NCI-H2171 (cell line): ENCODE data around the gene ZBTB40.
A peak's percentile ranks its signal among the peaks of the same experiment; 100 is the strongest.

Source experiments
- DNase-seq: peaks from one replicate; lab custom pipeline; 2025; lab: John Stamatoyannopoulos, UW

ZBTB40 gene

GRCh38 chr1:22434717-22435116 is 16.9 kb upstream of the ZBTB40 start:
- no peak for DNase-seq

- no peak for DNase-seq
Observed at GRCh38 chr1:22436948-22437347, 14.7 kb upstream of the ZBTB40 start.

DNA sequence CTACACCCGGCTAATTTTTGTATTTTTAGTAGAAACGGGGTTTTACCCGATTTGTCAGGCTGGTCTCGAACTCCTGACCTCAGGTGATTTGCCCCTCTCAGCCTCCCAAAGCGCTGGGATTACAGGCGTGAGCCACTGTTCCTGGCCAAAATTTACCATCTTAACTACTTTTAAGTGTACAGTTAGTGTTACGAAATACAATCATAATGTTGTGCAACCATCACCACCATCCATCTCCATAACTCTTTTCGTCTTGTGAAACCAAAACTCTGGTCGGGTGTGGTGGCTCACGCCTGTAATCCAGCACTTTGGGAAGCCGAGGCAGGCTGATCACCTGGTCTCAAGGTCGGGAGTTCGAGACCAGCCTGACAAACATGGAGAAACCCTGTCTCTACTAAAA is 14.1 kb upstream of the ZBTB40 start:
- no peak for DNase-seq

DNA sequence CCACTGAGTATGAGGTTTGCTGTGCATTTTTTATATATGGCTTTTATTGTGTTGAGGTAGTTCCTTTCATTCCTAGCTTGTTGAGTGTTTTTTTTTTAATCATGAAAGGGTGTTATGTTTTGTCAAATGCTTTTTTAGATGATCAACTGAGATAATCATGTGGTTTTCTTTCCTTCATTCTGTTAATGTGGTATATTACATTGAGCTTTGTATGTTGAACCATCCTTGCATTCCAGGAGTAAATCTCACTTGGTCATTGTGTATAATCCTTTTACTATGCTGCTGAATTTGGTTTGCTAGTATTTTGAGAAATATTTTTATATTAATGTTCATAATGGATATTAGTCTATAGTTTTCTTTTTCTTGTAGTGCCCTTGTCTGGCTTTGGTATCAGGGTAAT is 11.1 kb upstream of the ZBTB40 start:
- DNase-seq = no peak

- DNase-seq = no peak
Observed at GRCh38 chr1:22442212-22442894, 9.3 kb upstream of the ZBTB40 start.

- no peak for DNase-seq
Observed at GRCh38 chr1:22443332-22443731, 8.3 kb upstream of the ZBTB40 start.

DNA sequence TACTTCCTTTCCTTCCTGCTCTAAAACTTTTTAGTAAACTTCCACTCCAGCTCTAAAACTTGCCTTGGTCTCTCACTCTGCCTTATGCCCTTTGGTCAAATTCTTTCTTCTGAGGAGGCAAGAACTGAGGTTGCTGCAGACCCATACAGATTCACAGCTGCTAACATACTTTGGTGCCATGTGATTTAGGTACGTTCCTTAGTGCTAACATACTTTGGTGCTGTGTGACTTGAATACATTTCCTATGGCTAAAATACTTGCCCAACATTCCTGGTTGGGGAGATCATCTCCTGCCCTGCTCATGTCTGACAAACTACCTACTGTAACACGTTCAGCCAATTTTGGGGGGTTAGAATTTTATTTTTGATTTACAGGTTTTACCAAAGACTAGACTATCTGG is 6.8 kb upstream of the ZBTB40 start:
- DNase-seq = no peak

DNA sequence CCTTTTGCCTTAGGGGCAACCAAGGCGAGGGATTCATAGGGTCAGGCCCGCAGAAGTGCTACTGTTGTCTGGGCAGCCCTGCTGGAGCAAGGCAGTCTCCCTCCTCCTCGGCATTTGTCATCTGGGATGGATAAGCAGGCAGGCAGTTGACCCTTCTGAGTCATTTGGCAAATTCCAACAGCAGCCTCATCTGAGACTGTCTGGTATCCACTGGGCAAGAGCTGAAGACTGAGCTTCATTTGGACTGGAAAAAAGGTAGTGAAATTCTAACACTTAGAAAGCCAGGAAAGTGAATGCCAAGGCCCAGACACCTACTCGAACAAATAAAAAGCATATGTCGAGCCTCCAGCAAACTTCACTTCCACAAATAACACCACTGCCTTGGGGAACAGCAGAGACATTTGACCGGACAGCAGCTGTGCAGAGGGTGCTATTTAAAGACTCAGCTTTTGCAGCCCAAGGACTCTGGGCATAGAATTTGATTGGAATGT is 4.0 kb upstream of the ZBTB40 start:
- no peak for DNase-seq

- peak; percentile 14 for DNase-seq
Observed at GRCh38 chr1:22449636-22450035, 2.0 kb upstream of the ZBTB40 start.

DNA sequence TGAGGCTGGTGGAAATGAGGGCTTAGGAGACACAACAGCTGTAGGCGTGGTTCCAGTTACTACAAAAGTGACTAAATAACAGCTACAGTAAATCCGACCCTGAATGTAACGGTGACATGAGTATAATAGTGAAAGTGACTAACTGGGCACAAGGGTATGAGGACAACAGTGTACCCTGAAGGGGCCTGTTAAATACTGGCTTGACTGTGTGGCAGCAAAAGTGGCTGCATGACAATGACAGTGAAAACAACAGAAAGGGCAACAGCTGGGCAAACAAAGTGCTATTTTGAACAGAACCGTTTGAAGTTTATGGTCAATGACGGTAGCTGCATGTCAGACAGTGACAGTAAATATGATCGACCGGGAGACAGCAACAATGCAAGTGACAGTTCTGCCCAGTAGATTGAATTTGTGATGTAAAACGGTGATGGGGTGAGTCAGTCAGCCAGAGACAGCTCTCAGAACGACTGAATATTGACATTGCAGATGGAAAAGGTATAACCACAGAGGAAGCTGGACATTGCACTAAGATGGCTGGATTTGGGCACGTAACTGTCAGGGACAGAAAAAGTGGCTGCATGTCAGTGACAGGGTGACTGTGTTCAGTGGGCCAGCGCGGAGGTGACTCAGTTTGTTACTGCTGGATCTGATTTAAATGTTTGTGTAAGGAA is 1.2 kb upstream of the ZBTB40 start:
- DNase-seq = no peak

DNA sequence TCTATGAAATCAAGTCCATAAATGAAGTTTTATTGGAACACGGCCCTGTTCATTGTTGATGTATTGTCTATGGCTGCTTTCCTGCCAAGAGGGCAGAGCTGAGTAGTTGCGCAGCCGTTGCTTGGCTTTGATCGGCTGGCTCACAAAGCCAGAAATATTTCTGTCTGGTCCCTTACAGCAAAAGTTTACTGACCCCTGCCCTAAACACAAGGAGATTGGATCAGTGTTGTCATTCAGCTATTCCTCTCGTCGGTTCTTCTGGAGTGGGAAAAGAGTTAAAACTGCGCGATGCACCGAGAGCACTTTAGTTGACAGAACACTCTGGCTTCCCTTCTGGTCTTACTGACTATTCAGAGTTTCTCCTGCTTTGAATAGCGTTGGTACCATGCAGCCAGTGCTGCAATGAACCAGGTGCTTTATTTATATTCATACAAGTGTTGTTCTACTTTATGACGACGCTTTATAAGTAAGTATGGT is 868 bp downstream of the ZBTB40 start:
- no peak for DNase-seq

- no peak for DNase-seq
Observed at GRCh38 chr1:22453181-22453580, 1.5 kb downstream of the ZBTB40 start.

DNA sequence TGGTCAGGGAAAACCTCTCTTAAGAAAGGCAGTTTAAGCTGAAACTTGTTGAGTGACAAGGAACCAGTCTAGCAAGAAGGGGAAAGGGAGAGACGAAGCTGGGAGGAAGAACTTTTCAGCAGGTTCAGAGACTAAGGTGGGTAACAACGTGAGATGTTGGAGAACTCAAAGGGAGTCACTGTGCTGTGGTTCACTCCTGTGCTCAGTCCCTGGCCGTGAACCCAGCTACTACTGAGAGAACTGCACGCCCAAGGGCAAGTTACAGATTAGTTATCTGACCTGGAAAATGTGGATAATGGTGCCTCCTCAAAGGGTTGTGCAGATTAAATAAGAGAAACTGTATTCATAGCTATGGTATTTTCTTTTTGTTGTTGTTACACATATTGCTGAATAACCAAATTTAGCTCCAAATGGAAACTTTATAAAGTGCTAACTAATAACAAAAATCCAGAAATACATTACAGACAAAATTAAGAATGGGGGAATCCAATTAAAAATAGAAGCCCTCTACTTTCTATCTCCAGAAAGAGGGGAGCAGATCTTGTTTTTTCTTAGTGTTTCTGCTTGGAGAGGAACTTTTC is 2.9 kb downstream of the ZBTB40 start:
- DNase-seq = no peak

DNA sequence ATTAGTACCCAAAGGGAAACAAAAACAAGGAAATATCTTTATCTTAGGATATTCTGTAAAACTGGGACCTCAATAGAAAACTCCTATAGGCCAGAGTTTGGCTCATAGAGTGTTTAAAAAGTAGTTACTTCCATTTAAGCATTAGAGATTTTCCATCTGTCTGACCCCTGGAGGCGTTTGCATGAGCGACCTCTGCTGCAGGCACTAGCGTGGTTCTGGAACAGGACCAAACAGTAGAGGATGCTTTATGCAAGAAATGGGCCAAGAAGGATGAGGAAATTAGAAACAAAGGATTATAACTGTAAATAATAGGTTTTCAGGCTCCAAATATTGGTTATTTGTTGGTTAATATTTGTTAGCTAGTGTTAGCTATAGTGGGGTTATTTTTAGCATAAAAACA is 5.7 kb downstream of the ZBTB40 start:
- DNase-seq = no peak

DNA sequence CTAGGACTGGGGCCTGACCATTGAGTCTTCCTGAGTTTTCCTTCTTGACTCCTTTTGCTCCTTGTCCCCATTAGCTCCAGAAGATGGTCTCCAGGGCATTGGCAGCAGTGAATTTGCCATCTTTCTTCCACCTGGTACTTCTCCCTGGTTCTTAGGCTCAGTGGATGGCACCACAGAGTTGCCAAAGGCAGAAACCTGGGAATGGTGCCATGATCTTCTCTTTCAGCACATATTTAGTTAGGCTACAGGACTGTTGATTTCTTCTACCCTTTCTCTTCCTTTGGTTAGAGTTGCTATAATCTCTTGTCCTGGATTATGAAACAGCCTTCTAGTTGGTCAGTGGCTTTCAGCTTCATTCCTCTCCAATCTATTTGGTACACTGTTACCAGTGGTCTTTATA is 6.2 kb downstream of the ZBTB40 start:
- no peak for DNase-seq

DNA sequence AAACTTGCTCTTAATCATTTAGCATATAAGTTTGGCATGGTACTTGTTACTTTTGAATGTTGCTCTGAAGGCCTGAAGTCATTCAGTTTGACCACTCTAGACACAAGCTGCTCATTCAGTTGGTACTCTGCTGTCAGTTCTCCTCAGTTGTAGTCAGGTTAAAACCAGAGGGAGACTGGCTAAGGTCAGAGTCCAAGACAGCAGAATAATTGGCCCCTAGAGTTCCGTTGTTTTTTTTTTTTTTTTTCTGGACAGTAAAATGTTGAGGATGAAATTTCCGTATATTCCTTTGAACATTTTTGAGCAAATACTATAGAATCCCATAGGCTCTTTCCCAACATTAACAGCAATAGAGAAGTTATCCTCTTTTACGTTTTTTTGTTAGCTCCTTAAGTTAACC is 9.4 kb downstream of the ZBTB40 start:
- no peak for DNase-seq

- DNase-seq = no peak
Observed at GRCh38 chr1:22461678-22462527, 10.3 kb downstream of the ZBTB40 start.

- no peak for DNase-seq
Observed at GRCh38 chr1:22462928-22463327, 11.3 kb downstream of the ZBTB40 start.

GRCh38 chr1:22465015-22465565 is 13.4 kb downstream of the ZBTB40 start:
- DNase-seq = no peak

- no peak for DNase-seq
Observed at GRCh38 chr1:22465671-22466070, 14.0 kb downstream of the ZBTB40 start.

DNA sequence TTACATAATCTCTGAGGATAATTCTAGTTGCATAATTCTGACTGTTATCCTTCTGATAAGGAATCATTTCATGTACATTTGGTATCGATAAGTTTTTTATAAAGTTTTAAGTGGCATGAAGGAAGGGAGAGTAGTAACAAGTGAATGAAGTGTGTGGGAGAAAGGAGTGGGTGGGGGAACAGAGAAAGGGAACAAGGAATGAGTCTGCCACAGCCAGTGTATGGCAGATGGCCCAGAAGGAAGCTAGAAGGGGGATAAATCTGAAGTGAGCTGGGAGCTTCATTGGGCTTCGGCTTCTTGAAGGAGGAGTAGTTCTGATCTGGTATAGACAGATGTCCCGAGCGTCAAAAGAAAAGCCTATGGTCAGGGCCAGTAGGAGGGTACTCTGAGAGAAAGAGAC is 18.6 kb downstream of the ZBTB40 start:
- DNase-seq = no peak

GRCh38 chr1:22471078-22471477 is 19.4 kb downstream of the ZBTB40 start:
- DNase-seq = peak; percentile 8
